Left lung (tissue), 10 donors: ENCODE results near the gene DMD. TPM values are rescaled to one million over a fixed set of nuclear protein-coding genes. Genes with fewer than 3 reads are reported as not detected.

ENCODE experiments used
- ATAC-seq: fragments of 200-7000 bp; cut with Tn5 transposase; one replicate; pipeline ENCODE4 v1.9.1; 2020; ENCODE audit warnings: moderate library complexity
- DNase-seq, 4 donors: peaks; one replicate each; pipeline ENCODE4 v3.0.0-alpha.2; 2013 to 2020
- H3K27ac ChIP-seq, 2 donors: fragments of 200-600 bp; sonication (generic) in 1 of 2; one replicate each; pipeline versions ENCODE4 v1.5.0 to v1.8.0; 2020 to 2021
- H3K27me3 ChIP-seq, 2 donors: fragments of 200-600 bp; sonication (generic) in 1 of 2; one replicate each; pipeline versions ENCODE4 v1.5.0 to v1.8.0; 2020 to 2021
- H3K36me3 ChIP-seq, 2 donors: fragments of 200-600 bp; sonication (generic) in 1 of 2; one replicate each; pipeline versions ENCODE4 v1.5.0 to v1.8.0; 2020 to 2021
- H3K4me1 ChIP-seq, 2 donors: fragments of 200-600 bp; one replicate each; pipeline ENCODE4 v1.8.0; 2021
- H3K4me3 ChIP-seq, 2 donors: fragments of 200-600 bp; sonication (generic) in 1 of 2; one replicate each; pipeline versions ENCODE4 v1.5.0 to v1.8.0; 2020 to 2021; ENCODE audit warnings: mild to moderate bottlenecking in 1 of 2
- H3K9me3 ChIP-seq, 2 donors: fragments of 200-600 bp; sonication (generic) in 1 of 2; one replicate each; pipeline versions ENCODE4 v1.5.0 to v1.8.0; 2020 to 2021
- intact Hi-C, 2 donors: fragments of 100-400 bp; cut with DNase I; formaldehyde crosslinking; loops; one replicate each; pipeline versions ENCODE4 v1.11.2 to v1.14.2; 2022
- polyA plus RNA-seq, 6 donors: library from polyadenylated mRNA; unstranded; fragments of 120-200 nt; gene quantifications; one replicate each; pipeline ENCODE4 v1.2.1, GENCODE V29; 2013; ENCODE audit not compliant: insufficient read length in 6 of 6
- total RNA-seq, 2 donors: library from RNA; stranded (reverse); fragmentation: NEBNext Ultra II Directional; extraction: Animal tissue kit (Norgen Biotek cat#: 25700); gene quantifications; one replicate each; pipeline ENCODE4 v1.2.1, GENCODE V29; 2021
- TF ChIP-seq, protein P1 (sequence below), 2 donors: fragments of 200-600 bp; sonication (generic) in 1 of 2; IDR thresholded peaks; one replicate each; pipeline versions ENCODE4 v1.5.0 to v1.8.0; 2021; ENCODE audit warnings: antibody characterized with exemption in 2 of 2
- donor health status: DM: no; HTN: yes; CAD: no.
- donor health status: DM: no; HTN: no; CAD: no.

DMD gene
- total and polyA plus RNA-seq, 8 donors = 16.6 to 68.8 (median 54.0) TPM

DNA sequence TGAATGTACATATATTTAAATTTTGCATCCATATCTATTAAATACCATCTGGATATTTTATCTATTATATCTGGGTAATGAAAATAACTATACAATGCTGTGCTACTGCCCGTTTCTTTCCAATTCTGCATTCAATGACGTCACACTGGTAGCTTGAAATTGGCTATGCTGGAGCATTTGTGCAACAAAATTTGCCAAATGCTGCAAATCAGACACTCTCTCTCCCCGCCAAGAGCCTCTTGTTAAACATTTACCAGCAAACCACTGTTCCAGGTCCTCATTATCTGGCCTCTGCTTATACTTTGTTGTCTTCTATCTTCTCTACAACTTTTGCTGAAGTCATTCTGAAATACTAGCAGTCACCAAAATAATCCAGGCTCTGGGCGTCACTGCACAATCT is 1201.1 kb downstream of the DMD start:
- H3K4me3 ChIP-seq = no peak overlapping the region
- TF ChIP-seq, protein P1, sequence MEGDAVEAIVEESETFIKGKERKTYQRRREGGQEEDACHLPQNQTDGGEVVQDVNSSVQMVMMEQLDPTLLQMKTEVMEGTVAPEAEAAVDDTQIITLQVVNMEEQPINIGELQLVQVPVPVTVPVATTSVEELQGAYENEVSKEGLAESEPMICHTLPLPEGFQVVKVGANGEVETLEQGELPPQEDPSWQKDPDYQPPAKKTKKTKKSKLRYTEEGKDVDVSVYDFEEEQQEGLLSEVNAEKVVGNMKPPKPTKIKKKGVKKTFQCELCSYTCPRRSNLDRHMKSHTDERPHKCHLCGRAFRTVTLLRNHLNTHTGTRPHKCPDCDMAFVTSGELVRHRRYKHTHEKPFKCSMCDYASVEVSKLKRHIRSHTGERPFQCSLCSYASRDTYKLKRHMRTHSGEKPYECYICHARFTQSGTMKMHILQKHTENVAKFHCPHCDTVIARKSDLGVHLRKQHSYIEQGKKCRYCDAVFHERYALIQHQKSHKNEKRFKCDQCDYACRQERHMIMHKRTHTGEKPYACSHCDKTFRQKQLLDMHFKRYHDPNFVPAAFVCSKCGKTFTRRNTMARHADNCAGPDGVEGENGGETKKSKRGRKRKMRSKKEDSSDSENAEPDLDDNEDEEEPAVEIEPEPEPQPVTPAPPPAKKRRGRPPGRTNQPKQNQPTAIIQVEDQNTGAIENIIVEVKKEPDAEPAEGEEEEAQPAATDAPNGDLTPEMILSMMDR (IDR thresholded peaks at IDR 0.05) = no peak
- DNase-seq (no peak), ATAC-seq (no peak)
- H3K4me1 ChIP-seq = no peaks in the 10 kb centered on the region
- H3K9me3 ChIP-seq = no peaks in the 10 kb centered on the region
- H3K27ac ChIP-seq = no peak overlapping the region
- H3K36me3 ChIP-seq = no peaks in the 10 kb centered on the region
- no peaks in the 10 kb centered on the region for H3K27me3 ChIP-seq
- intact Hi-C loops = no loop called here

DNA sequence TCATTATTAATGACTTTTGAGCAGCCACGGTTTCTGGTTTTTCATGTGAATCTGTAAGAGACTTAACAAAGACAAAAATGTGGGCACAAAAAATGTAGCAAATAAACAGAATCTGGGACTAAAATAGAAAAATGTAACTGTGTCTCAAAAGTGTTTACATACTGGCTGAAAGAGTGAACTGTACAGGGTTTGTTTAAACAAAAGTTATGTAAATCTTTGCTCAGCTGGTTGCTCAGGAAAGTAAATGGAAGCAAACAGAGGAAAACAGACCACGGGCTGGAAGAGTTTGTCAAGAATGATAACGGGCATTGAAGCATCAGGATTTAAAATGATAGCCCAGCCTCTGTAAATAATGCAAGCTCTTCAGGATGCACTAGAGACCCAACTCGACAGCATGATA is 1217.7 kb downstream of the DMD start:
- ATAC-seq (peak; percentile 78), DNase-seq (peak in 2 of 4 donors; percentile 18 to 28)
- H3K27me3 ChIP-seq = no peaks in the 10 kb centered on the region
- no peak overlapping the region for H3K27ac ChIP-seq
- no peak overlapping the region for H3K4me3 ChIP-seq
- TF ChIP-seq, protein P1 (IDR thresholded peaks at IDR 0.05) = no peak
- no peaks in the 10 kb centered on the region for H3K9me3 ChIP-seq
- H3K4me1 ChIP-seq = no peaks in the 10 kb centered on the region
- intact Hi-C loops = no loop called here
- H3K36me3 ChIP-seq = no peaks in the 10 kb centered on the region

DNA sequence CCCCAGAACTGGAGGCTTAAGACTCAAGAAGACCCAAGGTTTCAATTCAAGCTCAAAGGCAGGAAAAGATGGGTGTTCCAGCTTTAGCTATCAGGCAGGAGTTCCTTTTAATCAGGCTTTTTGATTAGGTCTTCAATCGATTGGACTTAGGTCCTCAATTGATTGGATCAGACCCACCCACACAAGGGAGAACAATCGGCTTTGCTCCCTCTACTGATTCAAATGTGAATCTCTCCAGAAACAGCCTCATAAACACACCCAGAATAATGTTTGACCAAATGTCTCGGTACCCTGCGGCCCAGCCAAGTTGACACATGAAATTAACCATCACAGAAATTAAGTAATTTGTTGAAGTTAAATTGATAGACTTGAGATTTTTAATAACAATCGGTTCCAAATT is 1222.4 kb downstream of the DMD start:
- DNase-seq = no peak
- no peaks in the 10 kb centered on the region for H3K4me1 ChIP-seq
- no peaks in the 10 kb centered on the region for H3K9me3 ChIP-seq
- intact Hi-C loops = no loop called here
- H3K4me3 ChIP-seq = no peak overlapping the region
- ATAC-seq = no peak
- H3K27ac ChIP-seq = no peak overlapping the region
- H3K27me3 ChIP-seq = no peaks in the 10 kb centered on the region
- TF ChIP-seq, protein P1 (IDR thresholded peaks at IDR 0.05) = no peak
- no peaks in the 10 kb centered on the region for H3K36me3 ChIP-seq

DNA sequence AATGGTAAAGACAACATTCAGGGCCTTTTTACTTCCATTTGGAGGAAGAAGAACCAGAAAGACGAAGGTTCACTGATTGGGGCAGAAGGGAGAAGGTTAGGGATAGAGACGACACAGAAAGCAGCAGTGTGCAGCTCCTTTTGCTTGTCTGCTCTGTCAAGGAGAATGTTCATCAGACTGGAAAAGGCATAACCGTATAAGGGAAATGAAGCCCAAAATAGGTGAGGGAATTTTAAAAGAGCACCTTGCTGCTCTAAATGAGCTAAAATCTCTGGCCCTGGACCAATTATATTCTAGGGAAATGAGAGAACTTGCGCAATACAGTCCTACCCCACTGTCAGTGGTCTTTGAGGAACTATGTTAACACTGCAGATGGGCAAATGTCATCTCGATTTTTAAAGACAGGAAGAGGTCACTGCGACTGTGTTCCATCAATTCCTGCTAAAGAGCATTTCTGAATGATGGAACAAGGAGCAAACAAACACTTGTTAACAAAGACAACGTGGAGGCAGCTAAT is 1229.7 kb downstream of the DMD start:
- H3K4me1 ChIP-seq = no peaks in the 10 kb centered on the region
- DNase-seq = no peak
- TF ChIP-seq, protein P1 (IDR thresholded peaks at IDR 0.05) = no peak
- H3K36me3 ChIP-seq = no peaks in the 10 kb centered on the region
- no peak overlapping the region for H3K27ac ChIP-seq
- ATAC-seq = no peak
- no peak overlapping the region for H3K4me3 ChIP-seq
- H3K9me3 ChIP-seq = no peaks in the 10 kb centered on the region
- H3K27me3 ChIP-seq = no peaks in the 10 kb centered on the region
- intact Hi-C loops = no loop called here

DNA sequence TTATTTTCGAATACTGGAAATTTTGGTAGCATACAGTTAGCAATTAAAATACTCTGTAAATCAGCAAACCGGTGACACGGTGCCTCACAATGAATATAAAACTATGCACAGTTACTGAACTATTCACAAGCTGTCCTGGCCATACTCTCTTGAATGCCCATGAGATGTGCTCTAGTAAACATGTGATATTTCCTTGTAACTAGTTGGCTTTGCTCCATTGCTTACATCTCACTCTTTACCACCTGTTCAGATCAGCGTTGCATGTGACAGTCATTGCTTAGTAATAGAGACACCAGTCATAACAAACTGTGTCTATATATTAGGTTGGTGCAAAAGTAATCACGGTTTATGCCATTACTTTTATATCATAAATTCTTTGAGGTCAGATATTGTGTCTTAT is 1241.6 kb downstream of the DMD start:
- Histone ChIP-seq H3K36me3 (no peaks in the 10 kb centered on the region), H3K27ac (no peak overlapping the region), H3K27me3 (no peaks in the 10 kb centered on the region), H3K4me3 (no peak overlapping the region), H3K4me1 (no peaks in the 10 kb centered on the region), H3K9me3 (no peaks in the 10 kb centered on the region)
- TF ChIP-seq, protein P1 (IDR thresholded peaks at IDR 0.05) = no peak
- no peak for ATAC-seq
- intact Hi-C loops = no loop called here
- DNase-seq = no peak
